ENCODE data around the gene APOO. TPM values are rescaled to one million over a fixed set of nuclear protein-coding genes. Genes with fewer than 3 reads are reported as not detected.
A peak's percentile ranks its signal among the peaks of the same experiment; 100 is the strongest.

The APOO gene
- total RNA-seq, 2 experiments from 2014 or later = 25.1 to 26.3 TPM

GRCh38 chrX:23932046-23932445, 24.3 kb upstream of the APOO start:
- POLR2A ChIA-PET = interaction anchor here (1.3 kb wide), 1 partner anchor 24 kb away, joined by 4 read pairs; the partner anchor contains the start of genes APOO and CXorf58
- no peaks in the 10 kb centered on the region for H3K36me3 Mint-ChIP-seq (ENCODE audit: low read depth)
- H3K4me1 Mint-ChIP-seq = peaks cover 15% of the 10 kb centered on the region
- peak overlapping the region; percentile 83 for H3K27ac Mint-ChIP-seq
- no peak overlapping the region for H3K4me3 Mint-ChIP-seq
- no peaks in the 10 kb centered on the region for H3K27me3 Mint-ChIP-seq
- CTCF ChIA-PET = interaction anchor here (0.9 to 1.2 kb wide), 2 partner anchors 24 to 25 kb away, joined by 3 to 4 read pairs; no protein-coding TSS in a partner anchor
- H3K9me3 Mint-ChIP-seq = no peaks in the 10 kb centered on the region
- no peak for DNase-seq

DNA sequence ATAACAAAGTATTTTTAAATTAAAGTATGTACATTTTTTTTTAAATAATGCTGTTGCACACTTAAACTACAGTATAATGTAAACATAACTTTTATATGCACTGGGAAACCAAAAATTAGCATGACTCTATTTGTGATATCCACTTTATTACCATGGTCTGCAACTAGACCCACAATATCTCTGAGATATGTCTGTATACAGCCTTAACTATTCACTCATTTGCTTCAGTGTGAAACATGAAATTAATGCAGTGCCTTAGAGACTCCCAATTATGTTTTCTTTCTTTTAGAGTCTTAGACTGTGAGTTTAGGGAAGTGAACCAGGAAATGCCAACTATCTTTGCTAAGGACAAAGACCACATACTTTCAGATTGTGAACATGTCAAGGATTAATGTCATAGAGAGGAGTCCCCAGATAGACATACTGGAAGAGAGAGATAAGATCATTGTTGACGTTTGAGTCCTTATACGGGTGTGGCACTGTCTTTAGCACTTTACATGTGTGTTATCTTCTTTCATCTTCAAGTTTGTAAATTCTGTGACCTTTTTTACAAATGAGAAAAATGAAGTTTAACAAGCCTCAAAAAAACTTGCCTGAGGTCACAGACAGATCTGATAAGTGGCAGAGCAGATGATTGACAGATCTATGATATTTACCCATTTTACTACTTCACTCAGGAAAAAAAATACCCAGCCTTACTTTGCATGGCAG, 23.3 kb upstream of the APOO start:
- Mint-ChIP-seq H3K9me3 (no peaks in the 10 kb centered on the region), H3K4me3 (no peak overlapping the region), H3K27ac (peak overlapping the region; percentile 83), H3K27me3 (no peaks in the 10 kb centered on the region), H3K36me3 (ENCODE audit: low read depth) (no peaks in the 10 kb centered on the region), H3K4me1 (peaks cover 15% of the 10 kb centered on the region)
- no peak for DNase-seq
- ChIA-PET POLR2A (interaction anchor here (1.3 kb wide), 1 partner anchor 23 kb away, joined by 4 read pairs; the partner anchor contains the start of genes APOO and CXorf58), CTCF (interaction anchor here (0.9 to 1.2 kb wide), 2 partner anchors 23 to 24 kb away, joined by 3 to 4 read pairs; no protein-coding TSS in a partner anchor)

- CTCF ChIA-PET = no interaction called here
- no peak for DNase-seq
- POLR2A ChIA-PET = no interaction called here
- no peaks in the 10 kb centered on the region for H3K9me3 Mint-ChIP-seq
- no peaks in the 10 kb centered on the region for H3K36me3 Mint-ChIP-seq (ENCODE audit: low read depth)
- H3K4me3 Mint-ChIP-seq = no peak overlapping the region
- no peak overlapping the region for H3K27ac Mint-ChIP-seq
- no peaks in the 10 kb centered on the region for H3K27me3 Mint-ChIP-seq
- peaks cover 3% of the 10 kb centered on the region for H3K4me1 Mint-ChIP-seq
Measured at GRCh38 chrX:23926015-23926414, 18.3 kb upstream of the APOO start.

DNA sequence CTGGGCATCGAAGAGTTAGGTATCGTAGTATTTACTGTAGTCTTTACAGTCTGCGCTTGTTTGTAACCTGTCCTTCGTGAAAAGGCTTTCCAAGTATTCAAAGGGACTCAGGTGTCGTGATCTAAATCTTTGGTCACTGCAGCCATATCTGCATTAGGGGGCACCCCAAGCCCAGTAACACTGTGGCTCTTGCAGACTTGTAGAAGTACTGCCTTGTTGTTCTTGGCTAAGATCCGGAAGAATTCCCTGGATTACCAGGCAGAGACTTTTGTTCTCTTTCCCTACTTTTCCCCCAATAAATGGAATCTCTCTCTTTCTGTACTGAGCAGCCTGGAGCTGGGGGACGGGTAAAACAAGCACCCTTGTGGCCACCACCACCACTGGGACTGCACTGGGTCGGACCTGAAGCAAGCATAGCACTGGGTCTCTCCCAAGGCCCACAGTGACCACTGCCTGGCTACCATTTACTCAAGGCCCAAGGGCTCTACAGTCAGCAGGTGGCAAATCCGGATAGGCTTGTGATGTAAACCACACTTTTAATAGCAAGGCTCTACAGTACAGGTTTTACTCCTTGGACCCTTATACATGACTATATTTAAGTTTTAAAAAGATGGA, 12.1 kb upstream of the APOO start:
- ChIA-PET CTCF (interaction anchor here (1.6 kb wide), 1 partner anchor 134 kb away, joined by 8 read pairs; no protein-coding TSS in a partner anchor), POLR2A (no interaction called here)
- no peak overlapping the region for H3K27ac Mint-ChIP-seq
- peaks cover 5% of the 10 kb centered on the region for H3K27me3 Mint-ChIP-seq
- H3K36me3 Mint-ChIP-seq (ENCODE audit: low read depth) = peaks cover 3% of the 10 kb centered on the region
- H3K9me3 Mint-ChIP-seq = no peaks in the 10 kb centered on the region
- no peak overlapping the region for H3K4me3 Mint-ChIP-seq
- H3K4me1 Mint-ChIP-seq = peaks cover 6% of the 10 kb centered on the region
- no peak for DNase-seq

DNA sequence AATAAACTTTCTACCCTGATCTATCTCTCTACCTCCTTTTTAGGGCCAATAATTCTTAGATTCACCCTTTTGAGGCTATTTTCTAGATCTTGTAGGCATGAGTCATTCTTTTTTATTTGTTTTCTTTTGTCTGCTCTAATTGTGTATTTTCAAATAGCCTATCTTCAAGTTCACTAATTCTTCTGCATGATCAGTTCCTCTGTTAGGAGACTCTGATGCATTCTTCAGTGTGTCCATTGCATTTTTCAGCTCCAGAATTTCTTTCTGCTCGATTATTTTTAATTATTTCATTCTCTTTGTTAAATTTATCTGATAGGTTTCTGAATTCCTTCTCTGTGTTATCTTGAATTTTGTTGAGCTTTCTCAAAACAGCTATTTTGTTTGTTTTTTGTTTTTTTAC, 11.4 kb upstream of the APOO start:
- CTCF ChIA-PET = interaction anchor here (1.6 kb wide), 1 partner anchor 134 kb away, joined by 8 read pairs; no protein-coding TSS in a partner anchor

DNA sequence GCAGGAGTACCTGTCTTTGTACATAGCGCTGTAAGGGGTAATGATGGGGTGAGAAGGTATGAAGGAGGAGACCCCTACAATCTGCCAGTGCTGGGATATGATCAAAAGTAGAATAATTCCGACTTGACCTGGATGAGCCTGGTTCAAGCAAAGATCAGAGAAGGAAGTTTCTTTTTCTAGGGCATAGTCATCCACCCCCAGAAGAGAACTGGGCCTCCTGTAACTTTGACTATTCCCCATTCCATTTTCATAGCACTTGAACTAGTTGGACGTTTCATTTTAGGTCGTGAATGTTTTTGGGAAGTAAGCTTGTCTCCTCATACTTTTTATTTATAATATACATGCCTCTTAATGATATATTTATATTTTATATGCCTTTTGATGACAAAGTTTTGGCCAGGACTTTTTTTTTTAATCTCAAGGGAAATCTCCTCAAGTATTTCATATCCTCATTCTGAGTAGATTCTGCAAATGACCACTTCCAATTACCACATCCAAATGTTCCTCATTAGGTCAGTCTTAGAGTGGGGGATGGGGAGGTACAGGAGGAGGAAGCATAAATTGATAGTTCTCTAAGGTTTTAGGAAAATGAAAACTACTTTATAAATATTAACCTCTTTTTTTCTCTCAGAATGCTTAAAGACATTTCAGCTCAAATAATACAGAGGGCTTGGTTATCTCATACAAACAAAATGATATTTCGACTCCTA, 3.5 kb upstream of the APOO start:
- no peak overlapping the region for H3K4me3 Mint-ChIP-seq
- H3K36me3 Mint-ChIP-seq (ENCODE audit: low read depth) = no peaks in the 10 kb centered on the region
- CTCF ChIA-PET = interaction anchor here (0.6 to 1.8 kb wide), 2 partner anchors 9 to 41 kb away, joined by 4 to 6 read pairs; no protein-coding TSS in a partner anchor

More for the DNA sequence above, 11.4 kb upstream of the APOO start:
- Mint-ChIP-seq H3K27ac (no peak overlapping the region), H3K36me3 (ENCODE audit: low read depth) (peaks cover 3% of the 10 kb centered on the region), H3K9me3 (no peaks in the 10 kb centered on the region), H3K4me3 (no peak overlapping the region), H3K4me1 (peaks cover 6% of the 10 kb centered on the region), H3K27me3 (peaks cover 5% of the 10 kb centered on the region)
- DNase-seq = no peak
- POLR2A ChIA-PET = no interaction called here

DNA sequence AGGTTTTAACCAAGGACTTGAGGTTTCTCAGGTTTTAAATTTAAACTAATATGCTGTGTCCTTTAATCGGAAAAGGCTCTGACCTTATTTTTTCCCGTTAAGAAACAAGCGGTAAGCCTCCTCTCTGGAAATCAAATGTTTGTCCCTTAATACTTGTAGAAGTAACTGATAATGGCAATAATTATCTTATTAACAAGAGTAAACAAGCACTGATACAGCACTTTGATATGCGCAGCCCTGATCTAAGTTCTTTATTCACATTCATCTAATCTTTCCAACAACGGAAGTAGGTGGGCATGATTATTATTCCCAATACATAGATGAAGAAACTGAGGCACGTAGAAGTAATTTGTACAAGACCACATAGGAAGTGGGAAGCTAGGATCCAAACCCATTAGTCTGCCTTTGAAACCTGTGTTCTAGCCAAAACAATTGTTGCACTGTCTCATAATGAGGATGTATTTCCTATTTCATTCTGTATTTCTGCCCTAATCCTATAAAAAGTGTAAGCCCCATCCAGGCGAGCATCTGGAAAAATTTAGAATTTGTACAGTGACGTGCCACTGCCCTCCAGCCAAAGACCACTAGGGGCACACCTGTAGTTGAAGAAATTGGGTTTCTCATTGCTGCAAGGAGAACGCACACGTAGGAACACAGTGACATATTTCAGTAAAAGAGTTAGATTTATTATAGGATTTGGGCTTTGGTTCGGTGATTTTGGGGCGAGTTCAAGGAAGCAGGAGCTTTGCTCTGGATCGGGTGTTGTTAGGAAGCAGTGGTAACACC, 674 bp upstream of the APOO start:
- H3K36me3 Mint-ChIP-seq (ENCODE audit: low read depth) = no peaks in the 10 kb centered on the region
- no peak for DNase-seq
- H3K27ac Mint-ChIP-seq = peak overlapping the region; percentile 89
- H3K27me3 Mint-ChIP-seq = no peaks in the 10 kb centered on the region
- ChIA-PET POLR2A (interaction anchor here (0.6 to 4.5 kb wide), 10 partner anchors 14 to 152 kb away, joined by 3 to 35 read pairs (median 4); partner anchors contain the start of genes EIF2S3, KLHL15 and SAT1), CTCF (interaction anchor here (0.7 to 4.2 kb wide), 7 partner anchors 23 to 146 kb away, joined by 3 to 72 read pairs (median 10); partner anchors contain the start of genes EIF2S3, KLHL15 and SAT1)
- H3K9me3 Mint-ChIP-seq = no peaks in the 10 kb centered on the region
- peaks cover 23% of the 10 kb centered on the region for H3K4me1 Mint-ChIP-seq
- H3K4me3 Mint-ChIP-seq = peak overlapping the region; percentile 77

More for the DNA sequence above, 3.5 kb upstream of the APOO start:
- Mint-ChIP-seq H3K4me1 (peaks cover 14% of the 10 kb centered on the region), H3K27ac (no peak overlapping the region), H3K27me3 (no peaks in the 10 kb centered on the region), H3K9me3 (no peaks in the 10 kb centered on the region)
- no peak for DNase-seq
- POLR2A ChIA-PET = no interaction called here

- POLR2A ChIA-PET = interaction anchor here (1.1 to 4.5 kb wide), 8 partner anchors 118 to 164 kb away, joined by 3 to 35 read pairs (median 6); partner anchors contain the start of genes ACOT9, EIF2S3, KLHL15 and SAT1
- H3K4me1 Mint-ChIP-seq = peaks cover 23% of the 10 kb centered on the region
- CTCF ChIA-PET = interaction anchor here (0.9 to 4.2 kb wide), 9 partner anchors 25 to 219 kb away, joined by 3 to 72 read pairs (median 5); partner anchors contain the start of genes EIF2S3, KLHL15 and SAT1
- no peaks in the 10 kb centered on the region for H3K36me3 Mint-ChIP-seq (ENCODE audit: low read depth)
- peak overlapping the region; percentile 77 for H3K4me3 Mint-ChIP-seq
- H3K9me3 Mint-ChIP-seq = no peaks in the 10 kb centered on the region
- H3K27ac Mint-ChIP-seq = peak overlapping the region; percentile 89
- no peaks in the 10 kb centered on the region for H3K27me3 Mint-ChIP-seq
- DNase-seq = no peak
Measured at GRCh38 chrX:23907111-23907497, 634 bp downstream of the APOO start.

DNA sequence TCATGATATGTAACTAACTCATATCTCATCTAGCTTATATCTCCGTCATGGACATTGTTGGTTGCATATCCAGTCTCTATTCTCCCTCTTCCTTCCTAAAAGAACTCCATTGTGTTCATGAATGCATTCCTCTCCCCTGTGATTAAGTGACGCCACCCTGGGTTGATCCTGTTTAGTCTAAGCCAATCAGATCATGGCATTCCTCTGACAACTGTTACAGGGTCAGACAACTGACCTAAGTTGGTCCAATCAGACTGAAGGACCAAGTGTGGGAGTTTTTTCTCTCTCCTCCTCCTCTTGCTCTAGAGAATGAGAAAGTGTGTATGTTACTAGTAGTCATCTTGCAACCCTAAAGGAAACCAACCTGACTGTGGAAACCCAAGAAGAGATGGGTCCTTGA, 3.6 kb downstream of the APOO start:
- no peaks in the 10 kb centered on the region for H3K36me3 Mint-ChIP-seq (ENCODE audit: low read depth)
- no peak overlapping the region for H3K27ac Mint-ChIP-seq
- ChIA-PET CTCF (interaction anchor here (0.6 to 3.7 kb wide), 7 partner anchors 114 to 210 kb away, joined by 3 to 78 read pairs (median 5); partner anchors contain the start of genes EIF2S3 and SAT1), POLR2A (no interaction called here)
- peaks cover 27% of the 10 kb centered on the region for H3K4me1 Mint-ChIP-seq
- no peaks in the 10 kb centered on the region for H3K27me3 Mint-ChIP-seq
- H3K9me3 Mint-ChIP-seq = no peaks in the 10 kb centered on the region
- no peak overlapping the region for H3K4me3 Mint-ChIP-seq
- no peak for DNase-seq

DNA sequence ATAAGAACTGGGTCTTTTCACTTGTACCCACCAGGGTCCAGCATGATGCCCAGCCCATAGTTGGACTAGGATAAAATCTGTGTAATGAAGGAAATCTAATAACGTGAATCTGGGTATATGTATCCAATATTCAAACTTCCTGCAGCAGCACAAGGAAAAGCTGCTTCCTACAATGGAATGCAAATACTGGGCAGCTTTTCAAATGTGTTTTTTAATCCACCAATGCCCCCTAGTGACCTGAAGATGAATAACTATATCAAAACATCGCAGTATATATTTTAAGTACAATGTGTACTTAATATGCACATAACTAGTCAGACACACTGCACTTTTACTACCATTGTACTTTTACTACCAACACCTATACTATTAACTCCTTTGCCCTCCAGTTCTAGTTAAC, 5.3 kb downstream of the APOO start:
- H3K27me3 Mint-ChIP-seq = no peaks in the 10 kb centered on the region
- no peak overlapping the region for H3K4me3 Mint-ChIP-seq
- H3K27ac Mint-ChIP-seq = no peak overlapping the region
- H3K4me1 Mint-ChIP-seq = peaks cover 20% of the 10 kb centered on the region
- H3K36me3 Mint-ChIP-seq (ENCODE audit: low read depth) = no peaks in the 10 kb centered on the region
- CTCF ChIA-PET = interaction anchor here (0.6 to 3.7 kb wide), 29 partner anchors 10 to 518 kb away, joined by 3 to 80 read pairs (median 5); partner anchors contain the start of genes ACOT9, EIF2S3, KLHL15 and SAT1
- POLR2A ChIA-PET = interaction anchor here (0.9 to 3.0 kb wide), 7 partner anchors 83 to 209 kb away, joined by 3 to 44 read pairs (median 4); partner anchors contain the start of gene SAT1
- DNase-seq = no peak
- H3K9me3 Mint-ChIP-seq = no peaks in the 10 kb centered on the region

- peak; percentile 48 for DNase-seq
- peaks cover 26% of the 10 kb centered on the region for H3K4me1 Mint-ChIP-seq
- no peaks in the 10 kb centered on the region for H3K36me3 Mint-ChIP-seq (ENCODE audit: low read depth)
- H3K27ac Mint-ChIP-seq = no peak overlapping the region
- no peaks in the 10 kb centered on the region for H3K27me3 Mint-ChIP-seq
- H3K9me3 Mint-ChIP-seq = no peaks in the 10 kb centered on the region
- ChIA-PET CTCF (interaction anchor here (0.6 to 3.7 kb wide), 31 partner anchors 10 to 516 kb away, joined by 3 to 80 read pairs (median 5); partner anchors contain the start of genes ACOT9, EIF2S3, KLHL15 and SAT1), POLR2A (interaction anchor here (0.9 to 3.0 kb wide), 7 partner anchors 82 to 208 kb away, joined by 3 to 44 read pairs (median 4); partner anchors contain the start of gene SAT1)
- H3K4me3 Mint-ChIP-seq = no peak overlapping the region
Measured at GRCh38 chrX:23901805-23902204, 5.9 kb downstream of the APOO start.

Measured in activated CD4-positive, alpha-beta memory T cell treated with anti-CD3 and anti-CD28 coated beads, Interleukin-2, amount 10 ng/mL, durations not matched to agents 7 days and 5 days (primary cell).